22Rv1 (cell line): Measurements from ENCODE around the gene UNK.
"Not testable (repeated sequence)": the region's sequence is repeated elsewhere in the genome, so short reads cannot be mapped to it uniquely, and the experiment has no call there.

Experiments used
- ZFX ChIP-seq: fragments of 450-650 bp; IDR thresholded peaks from 2 replicates; pipeline ENCODE4 v1.6.1; 2017; ENCODE audit warnings: antibody characterized with exemption, borderline replicate concordance
- TF ChIP-seq, protein P1 (sequence below): fragments of 450-650 bp; IDR thresholded peaks from 2 replicates; pipeline ENCODE4 v1.5.1; 2017; ENCODE audit warnings: mild to moderate bottlenecking

DNA sequence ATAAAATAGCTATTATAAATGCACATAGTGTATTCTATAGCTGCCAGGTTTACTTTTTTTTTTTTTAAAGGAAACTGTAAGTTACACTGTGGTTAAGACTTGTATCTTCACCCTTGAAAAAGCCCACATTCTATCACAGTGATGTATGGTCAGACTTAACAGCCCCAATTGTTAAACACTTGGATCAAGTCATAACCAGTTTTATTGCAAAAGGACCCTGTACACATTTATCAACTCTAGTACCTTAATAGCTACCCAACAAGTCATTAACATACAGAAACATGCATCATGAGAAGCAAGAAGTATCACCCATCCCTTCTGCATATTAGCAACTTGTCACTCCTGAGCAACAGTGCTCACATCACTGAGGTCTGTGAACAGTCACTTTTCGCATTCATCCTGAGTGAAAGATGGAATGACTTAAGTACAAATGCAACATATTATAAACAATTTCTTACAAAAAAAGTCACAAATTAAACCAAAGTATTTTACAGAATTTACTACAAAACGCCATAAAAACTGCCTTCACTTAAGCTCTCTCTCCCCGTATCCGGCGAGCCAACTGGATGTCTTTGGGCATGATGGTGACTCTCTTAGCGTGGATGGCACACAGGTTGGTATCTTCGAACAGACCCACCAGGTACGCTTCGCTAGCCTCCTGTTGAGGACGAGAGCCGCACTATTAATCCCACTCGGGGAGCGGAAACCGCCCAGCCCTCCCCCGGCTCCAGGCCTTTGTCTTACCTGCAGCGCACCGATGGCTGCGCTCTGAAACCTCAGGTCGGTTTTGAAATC is 6.3 kb upstream of the UNK start:
- not testable (repeated sequence) for TF ChIP-seq ZFX
- TF ChIP-seq, protein P1, sequence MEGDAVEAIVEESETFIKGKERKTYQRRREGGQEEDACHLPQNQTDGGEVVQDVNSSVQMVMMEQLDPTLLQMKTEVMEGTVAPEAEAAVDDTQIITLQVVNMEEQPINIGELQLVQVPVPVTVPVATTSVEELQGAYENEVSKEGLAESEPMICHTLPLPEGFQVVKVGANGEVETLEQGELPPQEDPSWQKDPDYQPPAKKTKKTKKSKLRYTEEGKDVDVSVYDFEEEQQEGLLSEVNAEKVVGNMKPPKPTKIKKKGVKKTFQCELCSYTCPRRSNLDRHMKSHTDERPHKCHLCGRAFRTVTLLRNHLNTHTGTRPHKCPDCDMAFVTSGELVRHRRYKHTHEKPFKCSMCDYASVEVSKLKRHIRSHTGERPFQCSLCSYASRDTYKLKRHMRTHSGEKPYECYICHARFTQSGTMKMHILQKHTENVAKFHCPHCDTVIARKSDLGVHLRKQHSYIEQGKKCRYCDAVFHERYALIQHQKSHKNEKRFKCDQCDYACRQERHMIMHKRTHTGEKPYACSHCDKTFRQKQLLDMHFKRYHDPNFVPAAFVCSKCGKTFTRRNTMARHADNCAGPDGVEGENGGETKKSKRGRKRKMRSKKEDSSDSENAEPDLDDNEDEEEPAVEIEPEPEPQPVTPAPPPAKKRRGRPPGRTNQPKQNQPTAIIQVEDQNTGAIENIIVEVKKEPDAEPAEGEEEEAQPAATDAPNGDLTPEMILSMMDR = not testable (repeated sequence)
